Type B pancreatic cell (in vitro differentiated cells): ENCODE data around the gene RAB5IF. TPM values are rescaled to one million over a fixed set of nuclear protein-coding genes. Genes with fewer than 3 reads are reported as not detected.

Experiments used
- DNase-seq: peaks from one replicate; pipeline ENCODE4 v3.0.0; 2021; ENCODE audit warnings: mixed read lengths; ENCODE audit not compliant: unreplicated experiment; ENCODE audit errors: extremely low spot score
- H3K27ac Mint-ChIP-seq: 2 replicates; pipeline ENCODE4 v1.8.0; 2021; ENCODE audit warnings: mild to moderate bottlenecking, mixed read lengths
- H3K27me3 Mint-ChIP-seq: 2 replicates; pipeline ENCODE4 v1.8.0; 2021; ENCODE audit warnings: mixed read lengths
- H3K36me3 Mint-ChIP-seq: 2 replicates; pipeline ENCODE4 v1.8.0; 2021; ENCODE audit warnings: mixed read lengths
- H3K4me1 Mint-ChIP-seq: one replicate; pipeline ENCODE4 v1.8.0; 2021; ENCODE audit warnings: mixed read lengths; ENCODE audit not compliant: unreplicated experiment
- H3K4me3 Mint-ChIP-seq: 2 replicates; pipeline ENCODE4 v1.8.0; 2021; ENCODE audit warnings: mild to moderate bottlenecking, mixed read lengths
- H3K9me3 Mint-ChIP-seq: 2 replicates; pipeline ENCODE4 v1.8.0; 2021; ENCODE audit warnings: mixed read lengths
- CTCF ChIP-seq: fragments of 200-600 bp; sonication (generic); conservative IDR thresholded peaks from 2 replicates; pipeline ENCODE4 v1.5.0; 2021; ENCODE audit warnings: antibody characterized with exemption, mild to moderate bottlenecking
- total RNA-seq: library from RNA; stranded (reverse); gene quantifications from 2 replicates; pipeline ENCODE4 v1.2.1, GENCODE V29; 2021; ENCODE audit warnings: low replicate concordance

Gene RAB5IF
- total RNA-seq, 1 donor from 2014 or later = 85.8 TPM

DNA sequence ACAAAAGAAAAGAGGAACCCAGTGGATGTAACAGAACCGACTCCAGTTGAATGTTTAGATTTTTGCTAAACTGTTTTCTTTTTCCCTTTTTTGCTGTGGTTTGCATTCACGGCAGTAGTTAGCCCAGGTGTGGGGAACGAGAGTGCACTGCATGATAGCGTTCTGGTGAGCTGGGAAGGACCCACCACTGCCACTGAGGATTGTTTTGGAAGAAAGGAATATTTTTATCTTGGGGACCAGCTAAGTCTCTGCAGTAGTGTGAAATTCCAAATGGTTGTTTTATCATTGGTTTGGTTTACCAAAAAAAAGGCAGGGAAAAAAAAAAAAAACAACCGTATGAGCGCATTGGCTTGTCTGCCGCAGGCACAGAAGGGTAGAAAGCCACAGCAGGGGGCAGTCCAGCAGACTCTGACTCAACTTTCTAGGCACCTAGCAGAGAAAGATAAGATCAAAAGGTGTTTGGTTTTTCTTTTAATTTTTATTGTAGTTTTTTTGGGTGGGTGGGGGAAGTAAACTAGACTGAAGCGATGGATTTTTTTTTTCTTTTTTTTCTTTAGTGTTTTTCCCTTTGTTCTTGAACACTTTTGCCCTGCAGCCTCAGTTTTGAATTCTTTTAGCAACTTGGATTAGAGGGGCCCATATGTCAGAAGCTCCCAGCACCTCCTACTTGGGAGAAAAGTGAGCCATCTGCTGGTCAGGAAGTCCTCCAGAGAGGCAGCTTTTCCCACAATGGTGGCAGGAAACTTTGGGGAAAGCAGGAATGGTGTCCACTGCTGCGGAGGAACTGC lies 13.5 kb upstream of the RAB5IF start:
- no peaks in the 10 kb centered on the region for H3K27me3 Mint-ChIP-seq
- TF ChIP-seq CTCF = peak; percentile 45
- no peak for DNase-seq
- H3K4me3 Mint-ChIP-seq = no peak overlapping the region
- H3K27ac Mint-ChIP-seq = no peak overlapping the region
- H3K36me3 Mint-ChIP-seq = peaks cover 12% of the 10 kb centered on the region
- no peaks in the 10 kb centered on the region for H3K4me1 Mint-ChIP-seq
- no peaks in the 10 kb centered on the region for H3K9me3 Mint-ChIP-seq

GRCh38 chr20:36593347-36593929 lies 12.1 kb upstream of the RAB5IF start:
- Mint-ChIP-seq H3K4me3 (no peak overlapping the region), H3K27ac (no peak overlapping the region), H3K9me3 (no peaks in the 10 kb centered on the region), H3K27me3 (no peaks in the 10 kb centered on the region), H3K4me1 (peaks cover 3% of the 10 kb centered on the region), H3K36me3 (peaks cover 12% of the 10 kb centered on the region)
- no peak for DNase-seq
- no peak for TF ChIP-seq CTCF

DNA sequence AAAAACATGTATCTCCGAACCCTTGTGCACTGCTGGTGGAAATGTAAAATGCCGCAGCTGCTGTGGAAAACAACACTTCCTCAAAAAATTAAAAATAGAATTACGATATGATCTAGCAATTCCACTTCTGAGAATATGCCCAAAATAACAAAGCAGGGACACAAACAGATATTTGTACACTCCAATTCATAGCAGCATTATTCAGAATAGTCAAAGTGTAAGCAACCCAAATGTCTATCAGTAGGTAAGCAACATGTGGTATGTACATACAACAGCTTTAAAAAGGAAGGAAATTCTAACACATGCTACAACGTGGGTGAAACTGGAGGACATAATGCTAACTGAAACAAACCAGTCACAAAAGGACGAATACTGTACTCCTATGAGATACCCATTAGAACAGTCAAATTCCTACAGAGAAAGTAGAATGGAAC lies 5.7 kb upstream of the RAB5IF start:
- H3K27me3 Mint-ChIP-seq = no peaks in the 10 kb centered on the region
- TF ChIP-seq CTCF = no peak
- H3K9me3 Mint-ChIP-seq = no peaks in the 10 kb centered on the region
- H3K4me3 Mint-ChIP-seq = no peak overlapping the region
- H3K27ac Mint-ChIP-seq = peak overlapping the region; percentile 53
- H3K4me1 Mint-ChIP-seq = peaks cover 13% of the 10 kb centered on the region
- DNase-seq = no peak
- no peaks in the 10 kb centered on the region for H3K36me3 Mint-ChIP-seq

DNA sequence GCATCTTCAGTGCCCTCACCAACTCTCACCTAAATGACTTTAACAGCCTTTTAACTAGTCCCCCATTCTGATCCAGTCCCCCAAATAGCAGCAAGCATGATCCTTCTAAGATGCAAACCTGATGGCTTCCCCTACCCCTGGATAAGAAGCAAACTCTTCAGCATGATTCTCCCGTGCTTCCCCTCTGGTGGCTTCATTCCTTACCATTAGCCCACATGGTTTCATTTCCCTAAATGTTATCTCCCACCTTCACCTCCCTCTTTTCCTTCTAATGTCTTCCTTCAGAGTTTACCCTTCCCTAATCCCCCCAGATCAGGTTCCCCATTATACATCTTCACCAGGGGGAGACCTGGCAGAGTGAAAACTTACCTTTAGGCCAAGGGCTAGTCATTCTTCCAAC lies 4.0 kb upstream of the RAB5IF start:
- Mint-ChIP-seq H3K27ac (no peak overlapping the region), H3K4me1 (peaks cover 19% of the 10 kb centered on the region), H3K9me3 (no peaks in the 10 kb centered on the region), H3K27me3 (no peaks in the 10 kb centered on the region), H3K4me3 (no peak overlapping the region), H3K36me3 (no peaks in the 10 kb centered on the region)
- no peak for TF ChIP-seq CTCF
- no peak for DNase-seq

DNA sequence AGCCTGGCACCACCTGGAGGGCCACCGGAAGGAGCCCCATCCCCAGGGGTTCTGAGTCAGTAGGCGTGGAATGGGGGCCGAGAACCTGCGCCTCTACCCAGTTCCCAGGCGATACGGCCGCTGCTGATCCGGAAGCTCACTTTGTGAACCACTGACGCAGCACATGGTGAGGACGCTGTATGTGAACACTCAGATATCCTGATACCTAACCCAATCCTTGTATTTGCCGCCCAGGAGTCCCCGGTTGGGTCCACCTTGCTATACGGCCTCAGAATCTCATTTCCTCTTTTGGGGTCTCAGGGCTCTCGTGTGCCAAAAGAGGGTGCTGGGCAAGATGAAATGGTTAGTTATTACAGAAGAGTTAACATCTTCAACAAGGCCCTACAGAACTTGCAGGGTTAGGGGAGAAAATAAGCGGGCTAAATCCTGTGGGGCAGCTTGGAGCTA lies 604 bp upstream of the RAB5IF start:
- Mint-ChIP-seq H3K36me3 (peaks cover 4% of the 10 kb centered on the region), H3K9me3 (no peaks in the 10 kb centered on the region), H3K27me3 (no peaks in the 10 kb centered on the region), H3K4me3 (peak overlapping the region; percentile 97), H3K4me1 (peaks cover 24% of the 10 kb centered on the region), H3K27ac (peak overlapping the region; percentile 94)
- DNase-seq = no peak
- TF ChIP-seq CTCF = no peak
